Kidney glomerular epithelial cell (primary cell): ENCODE results near the gene BHLHE40.

Experiments
- DNase-seq: peaks from one replicate; lab custom pipeline; 2025; lab: John Stamatoyannopoulos, UW

Gene BHLHE40

GRCh38 chr3:4983739-4984510 is 4.7 kb downstream of the BHLHE40 start:
- DNase-seq, result peak; percentile 77

DNA sequence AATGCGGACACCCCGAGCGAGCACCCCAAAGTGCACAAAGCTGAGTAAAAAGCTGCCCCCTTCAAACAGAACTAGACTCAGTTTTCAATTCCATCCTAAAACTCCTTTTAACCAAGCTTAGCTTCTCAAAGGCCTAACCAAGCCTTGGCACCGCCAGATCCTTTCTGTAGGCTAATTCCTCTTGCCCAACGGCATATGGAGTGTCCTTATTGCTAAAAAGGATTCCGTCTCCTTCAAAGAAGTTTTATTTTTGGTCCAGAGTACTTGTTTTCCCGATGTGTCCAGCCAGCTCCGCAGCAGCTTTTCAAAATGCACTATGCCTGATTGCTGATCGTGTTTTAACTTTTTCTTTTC is 5.3 kb downstream of the BHLHE40 start:
- no peak for DNase-seq

DNA sequence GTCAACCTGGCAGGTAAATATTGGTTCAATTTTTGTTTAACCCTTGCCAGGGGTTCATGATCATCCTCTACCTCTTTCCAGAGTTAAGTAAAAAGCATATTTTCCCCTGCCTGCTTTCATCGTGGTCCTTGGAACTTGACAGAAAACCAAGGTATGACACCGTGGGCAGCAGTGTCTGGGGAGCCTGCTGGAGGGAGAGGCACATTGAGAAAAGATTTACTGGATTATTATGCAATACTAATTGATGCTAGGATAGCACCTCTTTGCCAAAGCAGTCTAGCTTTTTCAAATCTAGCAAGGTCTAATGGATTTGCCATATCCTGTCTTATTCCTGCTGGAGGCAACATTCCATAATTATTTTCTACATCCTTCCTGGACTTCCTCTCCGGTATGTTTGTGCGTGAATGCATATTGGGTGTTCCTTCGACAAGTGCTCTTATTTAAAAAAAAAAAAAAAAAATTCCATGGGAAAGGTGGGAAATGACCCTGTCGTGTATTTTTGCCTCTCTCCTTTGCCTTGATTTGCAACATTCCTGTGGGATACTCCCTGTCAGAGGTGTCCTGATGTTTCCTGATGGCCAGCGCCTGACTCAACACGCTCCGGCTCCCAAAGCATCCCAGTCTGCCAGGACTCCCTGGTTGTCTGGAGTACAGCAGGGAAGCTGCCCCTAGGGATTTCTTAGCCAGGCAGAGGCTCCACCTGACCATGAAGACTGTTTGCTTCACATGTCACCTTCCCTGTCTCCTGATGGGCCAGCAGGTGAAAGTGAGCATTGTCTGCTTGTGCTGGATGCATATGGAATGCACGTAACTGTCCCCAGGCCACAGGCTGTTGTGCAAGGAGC is 6.3 kb downstream of the BHLHE40 start:
- peak; percentile 87 for DNase-seq

GRCh38 chr3:4986175-4986781 is 7.0 kb downstream of the BHLHE40 start:
- DNase-seq, result peak; percentile 57

DNA sequence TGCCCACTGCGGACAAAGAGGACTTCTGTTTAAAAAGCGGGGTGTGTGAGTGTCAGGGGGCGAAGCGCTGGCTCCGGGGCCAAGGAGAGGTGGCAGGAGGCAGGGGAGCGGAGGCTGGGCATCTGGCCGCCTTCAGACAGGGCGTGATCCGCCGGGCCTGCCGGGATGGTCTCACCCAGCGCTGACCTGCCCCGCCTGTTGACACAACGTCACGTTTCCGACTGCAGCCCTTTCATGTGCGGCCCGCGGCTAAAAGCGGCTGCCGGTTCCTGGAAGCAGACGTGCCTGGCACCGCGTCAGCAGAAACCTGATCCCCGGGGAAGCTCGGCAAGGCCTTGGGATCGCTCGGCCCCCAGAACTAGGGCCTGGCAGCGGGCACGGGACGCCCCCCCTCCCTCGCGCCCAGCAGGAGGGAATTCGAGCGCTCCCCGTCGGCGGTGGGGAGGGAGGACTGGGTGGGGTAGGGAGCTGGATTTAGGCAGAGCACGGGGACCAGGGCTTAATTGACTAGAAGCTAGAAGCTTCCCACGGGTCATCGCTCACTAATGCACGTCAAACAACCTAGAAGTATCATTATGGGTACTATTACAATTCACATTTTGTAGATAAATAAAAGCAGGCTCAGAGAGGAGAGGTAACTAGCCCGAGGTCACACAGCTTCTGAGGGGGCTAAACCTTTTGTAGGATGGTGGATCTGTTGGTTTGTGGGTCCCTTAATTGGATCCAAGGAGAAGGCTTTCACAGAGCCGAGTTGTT is 7.7 kb downstream of the BHLHE40 start:
- peak; percentile 91 for DNase-seq

DNA sequence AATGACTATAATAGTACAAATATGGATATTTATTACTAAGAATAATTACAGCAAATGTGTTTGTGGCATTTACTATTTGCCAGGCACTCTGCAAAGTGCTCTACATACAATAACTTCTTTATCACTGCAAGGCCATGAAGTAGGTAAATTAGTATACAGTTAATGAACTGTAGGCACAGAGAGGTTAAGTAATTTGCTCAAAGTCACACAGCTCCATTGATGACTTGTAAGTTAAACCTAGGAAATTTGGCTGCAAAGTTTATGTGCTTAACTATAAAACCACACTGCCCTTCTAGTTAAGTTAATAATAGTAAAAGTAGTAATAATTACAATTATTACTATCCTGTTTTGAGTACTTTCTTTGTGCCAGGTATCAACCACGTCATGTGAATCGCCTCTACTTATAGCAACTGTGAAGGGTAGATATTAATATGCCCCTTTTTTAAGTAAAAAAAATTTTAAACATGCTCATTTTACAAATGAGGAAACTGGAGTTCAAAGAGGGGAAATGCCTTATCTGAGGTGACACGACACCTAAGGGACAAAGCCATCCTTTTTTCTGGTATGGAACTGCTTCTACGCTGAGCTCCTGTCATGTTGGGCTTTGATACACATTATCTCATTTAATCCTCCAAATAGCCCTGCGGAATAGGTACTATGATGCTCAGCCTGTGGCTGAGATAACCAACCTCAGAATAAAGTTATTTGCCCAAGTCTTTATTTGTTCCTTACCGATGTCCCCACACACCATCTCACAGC is 8.5 kb downstream of the BHLHE40 start:
- DNase-seq, result no peak

- no peak for DNase-seq
Measured at GRCh38 chr3:4988983-4989834, 10.0 kb downstream of the BHLHE40 start.

DNA sequence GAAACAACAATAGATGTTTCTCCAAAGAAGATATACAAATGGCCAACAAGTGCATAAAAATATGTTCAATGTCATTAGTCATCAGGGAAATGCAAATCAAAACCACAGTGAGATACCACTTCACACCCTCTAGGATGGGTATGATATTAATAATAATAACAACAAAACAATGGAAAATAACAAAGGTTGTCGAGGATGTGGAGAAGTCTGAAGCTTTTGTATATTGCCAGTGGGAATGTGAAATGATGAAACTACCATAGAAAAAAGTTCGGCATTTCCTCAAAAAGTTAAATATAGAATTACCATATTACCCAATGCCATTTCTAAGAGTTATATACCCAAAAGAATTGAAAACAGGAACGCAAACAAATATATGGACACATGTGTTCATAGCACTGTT is 10.8 kb downstream of the BHLHE40 start:
- DNase-seq, result no peak

DNA sequence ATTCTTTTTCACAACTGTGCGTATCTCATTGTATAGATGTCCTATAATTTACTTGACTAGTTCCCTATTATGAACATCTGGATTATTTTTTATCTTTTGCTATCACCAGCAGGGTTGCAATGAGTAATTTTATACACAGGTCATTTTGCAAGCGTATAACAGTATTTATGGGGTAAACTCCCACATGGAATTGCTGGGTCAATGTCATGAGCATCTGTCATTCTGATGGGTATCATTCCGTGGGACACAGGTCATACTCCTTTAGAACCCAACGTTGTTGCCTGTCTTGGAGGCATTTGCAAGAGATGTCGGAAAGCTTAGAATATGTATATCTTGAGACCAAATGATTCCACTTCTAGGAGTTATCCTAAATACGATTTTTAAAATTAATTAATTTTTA is 12.9 kb downstream of the BHLHE40 start:
- DNase-seq, result no peak

DNA sequence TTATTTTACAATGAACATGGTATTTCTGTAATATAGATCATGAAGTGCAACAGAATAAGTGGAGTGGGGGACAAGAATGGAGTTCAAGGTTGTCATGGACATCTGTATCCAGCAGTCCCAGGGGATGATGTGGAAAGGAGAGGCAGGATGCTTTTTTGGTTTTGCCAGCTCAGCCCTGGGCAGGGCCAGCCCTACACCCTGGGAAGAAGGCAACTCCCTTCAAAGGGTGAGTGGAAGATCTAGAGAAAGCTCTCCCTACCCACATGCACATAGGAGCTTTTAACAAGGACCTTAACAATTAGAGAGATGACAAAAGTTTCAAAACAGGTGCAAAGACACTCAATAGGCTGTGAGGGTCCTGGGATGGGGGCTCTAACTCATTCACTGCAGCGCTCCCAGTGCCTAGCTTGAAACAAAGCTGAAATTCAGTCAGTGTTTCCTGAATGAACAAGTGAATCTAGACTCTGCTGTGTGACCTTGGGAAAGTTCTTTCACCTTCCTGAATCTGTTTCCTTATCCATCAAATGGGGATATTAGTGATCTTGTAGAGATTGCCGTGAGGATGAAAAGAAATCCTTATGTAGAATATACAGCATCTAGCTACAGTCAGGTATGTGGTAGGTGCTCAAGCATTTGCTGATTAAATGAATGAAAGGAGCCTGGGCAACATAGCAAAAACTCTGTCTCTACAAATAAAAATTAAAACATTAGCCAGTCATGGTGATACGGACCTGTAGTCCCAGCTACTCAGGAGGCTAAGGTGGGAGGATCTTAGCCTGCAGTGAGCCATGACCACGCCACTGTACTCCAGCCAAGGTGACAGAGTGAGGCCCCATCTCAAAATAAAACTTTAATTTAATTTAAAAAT is 14.3 kb downstream of the BHLHE40 start:
- DNase-seq, result peak; percentile 42

DNA sequence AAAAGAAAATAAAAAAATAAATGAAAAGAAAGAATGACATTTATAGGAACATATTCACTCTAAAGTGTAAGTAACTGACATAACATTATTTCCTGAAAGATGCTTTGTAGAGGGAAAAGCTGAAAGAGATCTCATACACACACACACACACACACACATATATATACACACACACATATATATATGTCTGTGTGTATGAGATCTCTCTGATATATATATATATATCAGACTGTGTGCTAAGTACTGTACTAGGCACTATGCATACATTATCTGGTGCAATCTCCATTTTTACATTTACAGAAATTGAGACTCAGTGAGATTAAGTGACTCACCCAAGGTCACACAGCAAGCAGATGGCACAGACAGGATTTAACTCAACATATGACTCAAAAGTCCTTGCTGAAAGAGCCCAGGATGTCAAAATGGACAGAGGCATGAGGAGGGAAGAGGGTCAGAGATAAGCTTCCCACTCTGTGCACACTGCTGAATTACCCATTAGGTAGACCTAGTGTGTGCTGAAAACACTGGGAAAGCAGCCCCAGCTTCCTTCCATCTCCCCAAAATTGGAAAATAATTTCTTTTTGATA is 15.0 kb downstream of the BHLHE40 start:
- DNase-seq, result peak; percentile 39

DNA sequence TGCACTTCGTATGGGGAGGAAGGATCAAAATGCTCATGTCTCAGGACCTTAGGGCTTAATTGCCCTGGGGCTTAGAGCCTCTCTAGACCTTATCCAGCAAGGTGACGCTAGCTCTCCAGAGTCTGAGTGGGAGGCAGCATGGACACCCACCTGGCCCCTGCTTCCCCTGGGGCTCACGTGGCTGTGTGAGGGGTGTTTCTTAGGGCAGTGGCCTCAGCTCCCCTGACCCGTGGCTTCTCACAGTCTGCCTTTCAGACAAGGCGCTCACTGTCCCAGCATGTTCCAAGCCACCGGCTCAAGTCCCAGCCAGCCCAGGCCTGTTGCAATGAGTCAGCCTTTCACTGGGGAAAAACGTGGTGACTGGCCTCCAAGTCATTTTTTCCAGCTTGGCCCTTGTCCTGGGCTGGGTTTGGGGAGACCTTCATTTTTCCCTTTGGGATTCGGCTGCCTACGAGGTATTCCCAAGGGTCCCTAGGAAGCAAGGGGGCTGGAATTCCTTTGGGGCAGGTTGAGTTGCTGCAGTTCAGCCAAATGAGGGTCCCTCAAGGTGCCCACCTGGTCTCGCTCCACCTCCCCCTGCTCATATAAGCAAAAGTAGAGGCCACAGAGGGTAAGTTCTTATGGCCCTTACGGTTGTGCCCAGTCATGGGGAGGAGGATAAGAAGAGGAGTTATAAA is 15.7 kb downstream of the BHLHE40 start:
- peak; percentile 92 for DNase-seq

GRCh38 chr3:4995500-4996053 is 16.3 kb downstream of the BHLHE40 start:
- DNase-seq, result peak; percentile 93

DNA sequence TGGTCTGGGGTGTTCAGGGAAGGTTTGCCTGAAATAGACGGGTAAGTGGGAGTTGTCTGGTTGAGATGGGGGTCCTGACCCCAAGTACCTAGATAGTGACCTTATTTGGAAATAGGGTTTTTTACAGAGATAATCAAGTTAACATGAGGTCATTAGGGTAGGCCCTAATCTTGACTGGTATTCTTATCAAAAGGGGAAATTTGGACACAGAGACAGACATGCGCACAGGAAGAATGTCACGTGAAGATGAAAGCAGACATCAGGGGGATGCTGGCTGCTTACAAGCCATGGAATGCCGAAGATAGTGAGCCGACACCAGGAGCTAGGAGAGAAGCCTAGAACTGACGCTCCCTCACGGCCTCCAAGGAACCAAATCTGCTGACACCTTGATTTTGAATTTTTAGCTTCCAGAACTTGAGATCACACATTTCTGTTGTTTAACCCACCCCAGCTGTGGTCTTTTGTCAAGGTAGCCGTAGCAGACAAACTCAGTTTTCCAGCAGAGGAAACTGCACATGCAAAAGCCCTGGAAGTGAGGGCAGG is 17.1 kb downstream of the BHLHE40 start:
- no peak for DNase-seq

GRCh38 chr3:4996771-4997291 is 17.6 kb downstream of the BHLHE40 start:
- no peak for DNase-seq

DNA sequence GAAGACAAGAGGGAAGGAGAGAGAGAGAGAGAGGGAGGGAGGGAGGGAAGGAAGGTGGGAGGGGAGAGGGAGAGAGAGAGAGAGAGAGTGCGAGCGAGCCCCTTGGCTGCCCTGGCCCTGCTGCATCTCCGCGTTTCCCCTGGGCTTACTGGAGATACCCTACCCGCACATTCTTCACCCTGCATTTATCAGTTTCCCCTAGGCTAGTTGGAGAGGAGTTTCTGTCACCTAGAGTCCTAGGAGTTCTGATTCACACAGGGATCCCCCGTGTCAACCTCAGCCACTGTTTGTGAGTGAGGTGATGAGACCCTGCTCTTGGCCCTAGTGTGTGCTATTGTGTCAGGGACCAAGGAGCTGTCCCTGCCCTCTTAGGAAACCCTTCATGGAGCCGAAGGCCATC is 18.7 kb downstream of the BHLHE40 start:
- no peak for DNase-seq

DNA sequence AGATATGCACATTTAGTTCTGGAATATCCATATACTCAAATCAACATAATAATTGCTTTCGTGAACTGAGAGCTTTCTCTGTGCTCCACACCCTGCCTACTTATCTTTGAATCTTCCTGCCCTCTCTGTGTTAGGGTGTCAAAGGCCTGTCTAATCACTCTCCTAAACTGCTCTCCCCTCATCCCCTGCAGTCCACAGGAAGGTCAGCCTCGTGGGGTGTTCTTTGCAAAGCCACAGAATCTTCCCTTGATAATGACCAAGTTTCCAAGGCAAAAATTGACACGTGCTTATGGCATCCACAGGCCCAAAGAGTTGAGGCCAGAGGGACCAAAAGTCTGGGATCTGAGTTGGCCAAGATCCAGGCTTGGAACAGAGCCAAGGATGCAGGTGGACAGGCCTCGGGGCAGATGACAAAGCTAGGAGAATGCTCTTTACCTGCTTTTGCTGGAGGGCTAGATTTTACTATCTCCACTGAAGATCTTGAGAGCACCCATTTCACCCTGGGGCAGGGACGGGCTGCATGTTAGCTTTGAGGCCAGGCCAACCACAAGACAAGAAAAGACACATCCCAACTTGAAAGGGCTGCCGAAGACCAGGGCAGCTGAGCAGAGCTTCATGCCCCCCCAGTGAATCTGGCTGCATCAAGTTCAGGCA is 20.4 kb downstream of the BHLHE40 start:
- no peak for DNase-seq
